Naive thymus-derived CD4-positive, alpha-beta T cell (primary cell): ENCODE results near the gene PSMD1. TPM values are rescaled to one million over a fixed set of nuclear protein-coding genes. Genes with fewer than 3 reads are reported as not detected.
A peak's percentile ranks its signal among the peaks of the same experiment; 100 is the strongest.
"Not testable (repeated sequence)": the region's sequence is repeated elsewhere in the genome, so short reads cannot be mapped to it uniquely, and the experiment has no call there.

Source experiments
- ATAC-seq: fragments of 150-1000 bp; cut with Tn5 transposase; 2 replicates; pipeline ENCODE4 v1.10.0; 2021; ENCODE audit warnings: mild to moderate bottlenecking, moderate library complexity
- CTCF ChIA-PET: fragments of 350-600 bp; sonication (Branson Sonifier 250); formaldehyde crosslinking; loops from one replicate; lab custom pipeline; 2021; ENCODE audit warnings: antibody characterized with exemption; lab: Charles Lee
- POLR2A ChIA-PET: fragments of 350-600 bp; sonication (Branson Sonifier 250); formaldehyde crosslinking; loops from one replicate; lab custom pipeline; 2021; ENCODE audit warnings: antibody characterized with exemption, inconsistent platforms; lab: Charles Lee
- DNase-seq, 9 donors: peaks; one replicate each; pipeline versions ENCODE4 v3.0.0 to v3.0.0-alpha.2; 2020 to 2022; ENCODE audit warnings: mixed read lengths in 1 of 9
- H3K27ac ChIP-seq: one replicate; pipeline ENCODE4 v1.7.0; 2013; ENCODE audit warnings: mild to moderate bottlenecking, low read depth, low read length, moderate library complexity
- H3K27me3 ChIP-seq, 2 donors: one replicate each; pipeline ENCODE4 v1.7.0; 2013; ENCODE audit warnings: low read length in 2 of 2, mild to moderate bottlenecking in 2 of 2, moderate library complexity in 2 of 2; ENCODE audit not compliant: control insufficient read depth in 2 of 2, insufficient read depth in 2 of 2
- H3K36me3 ChIP-seq, 3 experiments: 1 replicate in 2 of 3; 2 replicates in 1 of 3; pipeline ENCODE4 v1.7.0; 2013; ENCODE audit warnings: low read length in 3 of 3, mild to moderate bottlenecking in 3 of 3, moderate library complexity in 1 of 3; ENCODE audit not compliant: insufficient read depth in 3 of 3, control insufficient read depth in 2 of 3
- H3K4me1 ChIP-seq, 2 donors: one replicate each; pipeline ENCODE4 v1.7.0; 2013; ENCODE audit warnings: low read length in 2 of 2, mild to moderate bottlenecking in 2 of 2, moderate library complexity in 1 of 2; ENCODE audit not compliant: control insufficient read depth in 2 of 2, insufficient read depth in 2 of 2
- H3K4me3 ChIP-seq: 2 replicates; pipeline ENCODE4 v1.7.0; 2013; ENCODE audit warnings: mild to moderate bottlenecking, low read length
- H3K9me3 ChIP-seq, 3 experiments: 1 replicate in 2 of 3; 2 replicates in 1 of 3; pipeline ENCODE4 v1.7.0; 2013; ENCODE audit warnings: low read length in 3 of 3; ENCODE audit not compliant: control insufficient read depth in 2 of 3
- H3K27ac Mint-ChIP-seq, 9 donors: one replicate each; pipeline ENCODE4 v1.8.0; 2020 to 2022; ENCODE audit warnings: mixed read lengths in 9 of 9, mild to moderate bottlenecking in 8 of 9, moderate library complexity in 5 of 9, inconsistent platforms in 2 of 9
- H3K27me3 Mint-ChIP-seq, 5 donors: one replicate each; pipeline ENCODE4 v1.8.0; 2021 to 2022; ENCODE audit warnings: mixed read lengths in 5 of 5, mild to moderate bottlenecking in 1 of 5
- H3K36me3 Mint-ChIP-seq, 5 donors: one replicate each; pipeline ENCODE4 v1.8.0; 2020 to 2022; ENCODE audit warnings: mixed read lengths in 5 of 5, mild to moderate bottlenecking in 3 of 5, inconsistent platforms in 1 of 5
- H3K4me1 Mint-ChIP-seq, 7 donors: one replicate each; pipeline ENCODE4 v1.8.0; 2020 to 2022; ENCODE audit warnings: mixed read lengths in 7 of 7, mild to moderate bottlenecking in 3 of 7, inconsistent platforms in 1 of 7
- H3K4me3 Mint-ChIP-seq, 10 donors: one replicate each; pipeline ENCODE4 v1.8.0; 2020 to 2022; ENCODE audit warnings: mild to moderate bottlenecking in 10 of 10, mixed read lengths in 10 of 10, moderate library complexity in 6 of 10, inconsistent platforms in 2 of 10
- H3K9me3 Mint-ChIP-seq, 11 donors: one replicate each; pipeline ENCODE4 v1.8.0; 2020 to 2022; ENCODE audit warnings: mixed read lengths in 11 of 11, mild to moderate bottlenecking in 4 of 11, inconsistent platforms in 1 of 11, moderate library complexity in 1 of 11
- intact Hi-C, 2 donors: fragments of 100-400 bp; cut with micrococcal nuclease; formaldehyde crosslinking; loops; one replicate each; pipeline ENCODE4 v1.15.1; 2023
- polyA plus RNA-seq, 2 donors: library from polyadenylated mRNA; unstranded; fragments of 300-500 nt; fragmentation: Illumina TruSeq; gene quantifications; one replicate each; pipeline ENCODE4 v1.2.3, GENCODE V29; 2021
- total RNA-seq, 6 experiments: library from RNA in 5 of 6; stranded (reverse) in 5 of 6; gene quantifications; 1 replicate in 5 of 6; 2 replicates in 1 of 6; pipeline ENCODE4 v1.2.3 and lab custom pipeline; 2021 to 2026

Gene PSMD1
- total and polyA plus RNA-seq, 7 experiments from 2014 or later: 30.3 to 121 (median 46.2) TPM

- Histone ChIP-seq H3K36me3 (no peaks in the 10 kb centered on the region), H3K27ac (no peak overlapping the region), H3K9me3 (no peaks in the 10 kb centered on the region), H3K27me3 (no peaks in the 10 kb centered on the region), H3K4me3 (no peak overlapping the region), H3K4me1 (no peaks in the 10 kb centered on the region)
- H3K4me3 Mint-ChIP-seq: no peak overlapping the region
- peaks cover 0 to 12% (median 0%) of the 10 kb centered on the region in 5 donors for H3K36me3 Mint-ChIP-seq
- ATAC-seq (no peak), DNase-seq (no peak)
- no peaks in the 10 kb centered on the region for H3K4me1 Mint-ChIP-seq
- peak overlapping the region in 1 of 9 donors; percentile 11 for H3K27ac Mint-ChIP-seq
- ChIA-PET POLR2A (no interaction called here), CTCF (interaction anchor here (1.1 kb wide), 1 partner anchor 25 kb away, joined by 3 read pairs; no protein-coding TSS in a partner anchor)
- H3K27me3 Mint-ChIP-seq: peaks cover 4 to 30% (median 20%) of the 10 kb centered on the region in 5 donors
- intact Hi-C loops: no loop called here
- H3K9me3 Mint-ChIP-seq: peaks cover 0 to 1% (median 0%) of the 10 kb centered on the region in 11 donors
Measured at GRCh38 chr2:231017231-231017598, 39.5 kb upstream of the PSMD1 start.

DNA sequence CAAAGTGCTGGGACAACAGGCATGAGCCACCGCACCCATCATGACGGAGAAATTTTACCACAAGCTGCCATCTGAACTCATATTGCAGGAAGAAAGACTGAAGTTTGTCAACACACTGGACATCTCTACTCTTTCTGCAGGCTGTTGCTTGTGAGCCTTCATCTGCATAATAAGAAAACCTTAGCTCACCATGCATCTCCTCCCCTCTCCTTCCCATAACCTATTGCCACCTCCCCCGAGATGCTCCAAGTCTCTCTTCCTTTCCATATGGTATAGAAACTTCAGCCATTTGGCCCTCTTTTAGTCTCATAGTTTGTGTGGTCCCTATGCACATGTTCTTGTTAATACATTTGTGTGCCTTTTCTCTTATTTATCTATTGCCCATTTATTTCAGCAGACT lies 38.5 kb upstream of the PSMD1 start:
- Mint-ChIP-seq H3K4me3 (no peak overlapping the region), H3K4me1 (no peaks in the 10 kb centered on the region), H3K9me3 (peaks cover 0 to 1% (median 0%) of the 10 kb centered on the region in 11 donors), H3K27ac (no peak overlapping the region), H3K36me3 (peaks cover 0 to 12% (median 0%) of the 10 kb centered on the region in 5 donors), H3K27me3 (peaks cover 4 to 26% (median 16%) of the 10 kb centered on the region in 5 donors)
- intact Hi-C loops: no loop called here
- Histone ChIP-seq H3K27ac (no peak overlapping the region), H3K4me1 (no peaks in the 10 kb centered on the region), H3K4me3 (no peak overlapping the region), H3K9me3 (no peaks in the 10 kb centered on the region), H3K27me3 (no peaks in the 10 kb centered on the region), H3K36me3 (no peaks in the 10 kb centered on the region)
- ChIA-PET POLR2A (no interaction called here), CTCF (no interaction called here)
- ATAC-seq (no peak), DNase-seq (no peak)

- H3K27ac ChIP-seq, H3K4me3 ChIP-seq, POLR2A ChIA-PET, intact Hi-C loops, CTCF ChIA-PET, H3K27ac Mint-ChIP-seq, H3K27me3 ChIP-seq, H3K9me3 ChIP-seq, H3K4me3 Mint-ChIP-seq, H3K27me3 Mint-ChIP-seq, H3K36me3 ChIP-seq, H3K4me1 Mint-ChIP-seq, H3K9me3 Mint-ChIP-seq, DNase-seq, ATAC-seq, H3K4me1 ChIP-seq, H3K36me3 Mint-ChIP-seq: not testable (repeated sequence)
Measured at GRCh38 chr2:231025059-231025458, 31.6 kb upstream of the PSMD1 start.

DNA sequence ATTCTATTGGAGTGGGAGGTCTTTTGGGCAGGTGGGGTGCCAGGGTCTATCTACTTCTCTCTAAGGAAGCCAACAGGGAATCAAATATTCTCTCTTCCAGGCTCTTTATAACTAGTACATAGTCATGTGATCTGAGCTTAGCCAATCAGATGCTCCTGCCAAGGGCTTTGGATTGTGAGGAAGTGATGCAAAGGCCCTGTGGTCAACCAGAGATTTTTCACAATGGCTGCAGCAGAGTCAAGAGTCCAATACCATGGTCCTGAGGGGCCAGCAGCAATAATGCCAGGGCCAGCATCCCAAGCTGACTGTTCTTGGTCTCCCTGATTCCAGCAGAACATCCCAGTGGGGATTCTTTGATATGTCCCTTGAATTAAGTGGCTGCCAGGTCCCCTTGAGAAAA lies 27.8 kb upstream of the PSMD1 start:
- H3K9me3 Mint-ChIP-seq: no peaks in the 10 kb centered on the region
- Histone ChIP-seq H3K36me3 (no peaks in the 10 kb centered on the region), H3K4me1 (no peaks in the 10 kb centered on the region), H3K27ac (no peak overlapping the region), H3K9me3 (no peaks in the 10 kb centered on the region), H3K27me3 (no peaks in the 10 kb centered on the region), H3K4me3 (no peak overlapping the region)
- no peak for DNase-seq
- POLR2A ChIA-PET: no interaction called here
- no peak overlapping the region for H3K27ac Mint-ChIP-seq
- no peak overlapping the region for H3K4me3 Mint-ChIP-seq
- ATAC-seq: no peak
- no peaks in the 10 kb centered on the region for H3K4me1 Mint-ChIP-seq
- H3K27me3 Mint-ChIP-seq: peaks cover 1 to 29% (median 6%) of the 10 kb centered on the region in 5 donors
- CTCF ChIA-PET: no interaction called here
- intact Hi-C loops: no loop called here
- no peaks in the 10 kb centered on the region for H3K36me3 Mint-ChIP-seq

- CTCF ChIA-PET: no interaction called here
- no peak for ATAC-seq
Measured at GRCh38 chr2:231029563-231029962, 27.1 kb upstream of the PSMD1 start.

DNA sequence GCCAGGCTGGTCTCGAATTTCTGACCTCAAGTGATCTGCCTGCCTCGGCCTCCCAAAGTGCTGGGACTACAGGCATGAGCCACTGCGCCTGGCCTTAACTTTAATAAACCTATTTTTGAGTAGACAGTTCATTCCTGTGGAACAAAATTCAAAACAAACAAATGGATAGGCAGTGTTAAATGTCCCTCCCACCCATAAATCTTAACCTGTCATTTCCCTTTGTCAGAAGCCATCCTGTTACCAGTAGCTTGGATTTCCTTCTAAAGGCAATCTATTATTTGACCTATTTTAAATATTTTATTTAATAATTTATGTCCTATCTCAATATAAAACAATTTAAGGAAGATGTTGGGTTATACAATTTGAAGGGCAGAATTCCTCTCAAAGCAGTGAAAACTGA lies 25.9 kb upstream of the PSMD1 start:
- no peak for ATAC-seq

More at GRCh38 chr2:231029563-231029962, 27.1 kb upstream of the PSMD1 start:
- intact Hi-C loops: no loop called here
- no peak overlapping the region for H3K4me3 Mint-ChIP-seq
- H3K27ac ChIP-seq: no peak overlapping the region
- DNase-seq: no peak
- no peaks in the 10 kb centered on the region for H3K9me3 ChIP-seq
- H3K4me1 Mint-ChIP-seq: peaks cover 0 to 1% (median 0%) of the 10 kb centered on the region in 7 donors
- no peaks in the 10 kb centered on the region for H3K36me3 ChIP-seq
- H3K9me3 Mint-ChIP-seq: no peaks in the 10 kb centered on the region
- H3K27me3 ChIP-seq: no peaks in the 10 kb centered on the region
- no peak overlapping the region for H3K27ac Mint-ChIP-seq
- no peak overlapping the region for H3K4me3 ChIP-seq
- no peaks in the 10 kb centered on the region for H3K4me1 ChIP-seq
- H3K36me3 Mint-ChIP-seq: no peaks in the 10 kb centered on the region
- POLR2A ChIA-PET: no interaction called here
- peaks cover 6 to 36% (median 7%) of the 10 kb centered on the region in 5 donors for H3K27me3 Mint-ChIP-seq

GRCh38 chr2:231032575-231033140 lies 24.0 kb upstream of the PSMD1 start:
- no peaks in the 10 kb centered on the region for H3K36me3 ChIP-seq
- DNase-seq: no peak
- no peak overlapping the region for H3K27ac Mint-ChIP-seq
- no peak overlapping the region for H3K27ac ChIP-seq
- peaks cover 0 to 4% (median 0%) of the 10 kb centered on the region in 5 donors for H3K36me3 Mint-ChIP-seq
- H3K27me3 ChIP-seq: peaks cover 3 to 9% of the 10 kb centered on the region in 2 donors
- ChIA-PET CTCF (no interaction called here), POLR2A (no interaction called here)
- H3K27me3 Mint-ChIP-seq: peaks cover 20 to 58% (median 25%) of the 10 kb centered on the region in 5 donors
- intact Hi-C loops: no loop called here
- H3K4me3 ChIP-seq: no peak overlapping the region
- H3K9me3 ChIP-seq: no peaks in the 10 kb centered on the region
- no peaks in the 10 kb centered on the region for H3K4me1 ChIP-seq
- no peak for ATAC-seq
- no peak overlapping the region for H3K4me3 Mint-ChIP-seq
- peaks cover 0 to 7% (median 1%) of the 10 kb centered on the region in 7 donors for H3K4me1 Mint-ChIP-seq
- H3K9me3 Mint-ChIP-seq: no peaks in the 10 kb centered on the region

More for the DNA sequence above, 25.9 kb upstream of the PSMD1 start:
- intact Hi-C loops: no loop called here
- ChIA-PET CTCF (interaction anchor here (1.4 kb wide), 1 partner anchor 22 kb away, joined by 3 read pairs; no protein-coding TSS in a partner anchor), POLR2A (no interaction called here)
- H3K36me3 ChIP-seq: no peaks in the 10 kb centered on the region
- Mint-ChIP-seq H3K27me3 (peaks cover 7 to 46% (median 13%) of the 10 kb centered on the region in 5 donors), H3K9me3 (no peaks in the 10 kb centered on the region), H3K4me3 (no peak overlapping the region), H3K27ac (no peak overlapping the region), H3K4me1 (peaks cover 0 to 1% (median 0%) of the 10 kb centered on the region in 7 donors), H3K36me3 (no peaks in the 10 kb centered on the region)
- H3K4me3 ChIP-seq: no peak overlapping the region
- H3K27ac ChIP-seq: no peak overlapping the region
- H3K4me1 ChIP-seq: no peaks in the 10 kb centered on the region
- no peak for DNase-seq
- H3K27me3 ChIP-seq: peaks cover 0 to 3% of the 10 kb centered on the region in 2 donors
- H3K9me3 ChIP-seq: no peaks in the 10 kb centered on the region
